Measurements from ENCODE around the gene TULP3. TPM values are rescaled to one million over a fixed set of nuclear protein-coding genes. Genes with fewer than 3 reads are reported as not detected.
"Not testable (repeated sequence)": the region's sequence is repeated elsewhere in the genome, so short reads cannot be mapped to it uniquely, and the experiment has no call there.

The TULP3 gene
- total RNA-seq: 10 to 100 TPM; 19.5 to 23.6 TPM
- long read RNA-seq, donor 1, partial matches to known transcripts: 2 of 8 reads
- long read RNA-seq, donor 1, other reads (novel, unspliced or antisense): 4 of 8 reads
- long read RNA-seq, donor 2, transcript TULP3-202 (11 exons, 3,076 nt): major isoform, 6 of 17 reads
- long read RNA-seq, donor 2, partial matches to known transcripts: 0 of 17 reads
- long read RNA-seq, donor 2, other reads (novel, unspliced or antisense): 10 of 17 reads

GRCh38 chr12:2890388-2891239 lies at the start of gene TULP3:
Gene TULP3 (plus strand): TSS chr12:2890891. CDS start chr12:2890948, 57 bp downstream.
- peak; percentile 100 for DNase-seq (ENCODE audit: low spot score)
- intact Hi-C loops (cut with DNase I): no loop called here

GRCh38 chr12:2841056-2841650 lies 49.5 kb upstream of the TULP3 start:
- intact Hi-C loops (cut with DNase I): no loop called here
- DNase-seq (ENCODE audit: low spot score): no peak

- intact Hi-C loops (cut with DNase I): no loop called here
- no peak for DNase-seq (ENCODE audit: low spot score)
These were observed 47.7 kb upstream of the TULP3 start for GRCh38 chr12:2842948-2843347.

- intact Hi-C loops (cut with DNase I): no loop called here
- peak; percentile 60 for DNase-seq (ENCODE audit: low spot score)
These were observed 45.9 kb upstream of the TULP3 start for GRCh38 chr12:2844786-2845185.

- intact Hi-C loops (cut with DNase I): no loop called here
- DNase-seq (ENCODE audit: low spot score): peak; percentile 80
These were observed 45.4 kb upstream of the TULP3 start for GRCh38 chr12:2845280-2845679.

- peak; percentile 11 for DNase-seq (ENCODE audit: low spot score)
- intact Hi-C loops (cut with DNase I): loop anchor here in 1 of 2 donors (10.0 kb wide), 1 partner anchor 183 kb away; no protein-coding TSS in a partner anchor
These were observed 38.8 kb upstream of the TULP3 start for GRCh38 chr12:2851931-2852330.

GRCh38 chr12:2853626-2854025 lies 37.1 kb upstream of the TULP3 start:
- intact Hi-C loops (cut with DNase I): loop anchor here in 1 of 2 donors (10.0 kb wide), 1 partner anchor 181 kb away; no protein-coding TSS in a partner anchor
- peak; percentile 93 for DNase-seq (ENCODE audit: low spot score)

GRCh38 chr12:2854669-2855453 lies 35.8 kb upstream of the TULP3 start:
- intact Hi-C loops (cut with DNase I): loop anchor here in 1 of 2 donors (10.0 kb wide), 1 partner anchor 180 kb away; no protein-coding TSS in a partner anchor
- DNase-seq (ENCODE audit: low spot score): peak; percentile 71

GRCh38 chr12:2855546-2855945 lies 35.1 kb upstream of the TULP3 start:
- intact Hi-C loops (cut with DNase I): loop anchor here in 1 of 2 donors (10.0 kb wide), 1 partner anchor 179 kb away; no protein-coding TSS in a partner anchor
- peak; percentile 37 for DNase-seq (ENCODE audit: low spot score)

GRCh38 chr12:2856051-2856450 lies 34.6 kb upstream of the TULP3 start:
- intact Hi-C loops (cut with DNase I): loop anchor here in 1 of 2 donors (10.0 kb wide), 1 partner anchor 179 kb away; no protein-coding TSS in a partner anchor
- DNase-seq (ENCODE audit: low spot score): peak; percentile 7

GRCh38 chr12:2857021-2857431 lies 33.7 kb upstream of the TULP3 start, which contains the start of gene TEX52:
Gene TEX52 (minus strand): TSS chr12:2857039. CDS start chr12:2857026, 13 bp downstream.
- DNase-seq (ENCODE audit: low spot score): peak; percentile 60
- intact Hi-C loops (cut with DNase I): loop anchor here in 1 of 2 donors (10.0 kb wide), 1 partner anchor 178 kb away; no protein-coding TSS in a partner anchor

GRCh38 chr12:2857576-2857975 lies 33.1 kb upstream of the TULP3 start:
- intact Hi-C loops (cut with DNase I): loop anchor here in 1 of 2 donors (10.0 kb wide), 1 partner anchor 177 kb away; no protein-coding TSS in a partner anchor
- DNase-seq (ENCODE audit: low spot score): peak; percentile 16

- DNase-seq (ENCODE audit: low spot score): no peak
- intact Hi-C loops (cut with DNase I): loop anchor here in 1 of 2 donors (10.0 kb wide), 1 partner anchor 176 kb away; no protein-coding TSS in a partner anchor
These were observed 32.4 kb upstream of the TULP3 start for GRCh38 chr12:2858334-2858733.

GRCh38 chr12:2858944-2859421 lies 31.7 kb upstream of the TULP3 start:
- DNase-seq (ENCODE audit: low spot score): peak; percentile 76
- intact Hi-C loops (cut with DNase I): loop anchor here in 1 of 2 donors (10.0 kb wide), 1 partner anchor 176 kb away; no protein-coding TSS in a partner anchor

GRCh38 chr12:2860170-2860569 lies 30.5 kb upstream of the TULP3 start:
- intact Hi-C loops (cut with DNase I): loop anchor here in 1 of 2 donors (1.0 kb wide), 1 partner anchor 18 kb away; no protein-coding TSS in a partner anchor
- DNase-seq (ENCODE audit: low spot score): no peak

GRCh38 chr12:2862876-2863275 lies 27.8 kb upstream of the TULP3 start:
- intact Hi-C loops (cut with DNase I): no loop called here
- DNase-seq (ENCODE audit: low spot score): peak; percentile 53

GRCh38 chr12:2863402-2863801 lies 27.3 kb upstream of the TULP3 start:
- DNase-seq (ENCODE audit: low spot score); intact Hi-C loops (cut with DNase I): not testable (repeated sequence)

- intact Hi-C loops (cut with DNase I): loop anchor here in 1 of 2 donors (2.0 kb wide), 1 partner anchor 41 kb away; no protein-coding TSS in a partner anchor
- peak; percentile 52 for DNase-seq (ENCODE audit: low spot score)
These were observed 26.5 kb upstream of the TULP3 start for GRCh38 chr12:2864198-2864597.

All from posterior vena cava (tissue), 2 donors.